Stimulated activated CD4-positive, alpha-beta T cell treated with anti-CD3 and anti-CD28 coated beads, Interleukin-4, amount 100 ng/mL, for 1 hour (primary cell): ENCODE data around the gene COQ9.
"Not testable (repeated sequence)": the region's sequence is repeated elsewhere in the genome, so short reads cannot be mapped to it uniquely, and the experiment has no call there.

Experiments
- DNase-seq: peaks from one replicate; pipeline ENCODE4 v3.0.0-alpha.2; 2020

The COQ9 gene

GRCh38 chr16:57486858-57487834, 39.9 kb downstream of the COQ9 start:
- DNase-seq, result no peak

GRCh38 chr16:57489229-57489628, 42.0 kb downstream of the COQ9 start:
- DNase-seq, result no peak

- DNase-seq, result no peak
Measured at GRCh38 chr16:57493767-57494166, 46.5 kb downstream of the COQ9 start.

- no peak for DNase-seq
Measured at GRCh38 chr16:57497121-57497520, 49.8 kb downstream of the COQ9 start.

GRCh38 chr16:57498031-57498430, 50.8 kb downstream of the COQ9 start:
- DNase-seq, result no peak

- DNase-seq, result not testable (repeated sequence)
Measured at GRCh38 chr16:57499941-57500340, 52.7 kb downstream of the COQ9 start.

GRCh38 chr16:57500578-57501111, 53.4 kb downstream of the COQ9 start:
- no peak for DNase-seq

GRCh38 chr16:57501492-57501891, 54.2 kb downstream of the COQ9 start:
- DNase-seq, result no peak

GRCh38 chr16:57502048-57502775, 54.9 kb downstream of the COQ9 start:
- no peak for DNase-seq

- no peak for DNase-seq
Measured at GRCh38 chr16:57503366-57503765, 56.1 kb downstream of the COQ9 start.

- DNase-seq, result no peak
Measured at GRCh38 chr16:57504001-57504400, 56.7 kb downstream of the COQ9 start.

- DNase-seq, result no peak
Measured at GRCh38 chr16:57504491-57504890, 57.2 kb downstream of the COQ9 start.

- DNase-seq, result no peak
Measured at GRCh38 chr16:57505169-57505568, 57.9 kb downstream of the COQ9 start.

- no peak for DNase-seq
Measured at GRCh38 chr16:57507136-57508034, 60.1 kb downstream of the COQ9 start.

- DNase-seq, result no peak
Measured at GRCh38 chr16:57508035-57508425, 60.8 kb downstream of the COQ9 start.

GRCh38 chr16:57509231-57509923, 62.1 kb downstream of the COQ9 start:
- DNase-seq, result no peak

GRCh38 chr16:57510016-57510871, 63.0 kb downstream of the COQ9 start:
- no peak for DNase-seq
